ENCODE results near the gene NGRN.
"Not testable (repeated sequence)": the region's sequence is repeated elsewhere in the genome, so short reads cannot be mapped to it uniquely, and the experiment has no call there.

Gene NGRN

GRCh38 chr15:90286678-90287077, 21.2 kb downstream of the NGRN start:
- DNase-seq = no peak

DNA sequence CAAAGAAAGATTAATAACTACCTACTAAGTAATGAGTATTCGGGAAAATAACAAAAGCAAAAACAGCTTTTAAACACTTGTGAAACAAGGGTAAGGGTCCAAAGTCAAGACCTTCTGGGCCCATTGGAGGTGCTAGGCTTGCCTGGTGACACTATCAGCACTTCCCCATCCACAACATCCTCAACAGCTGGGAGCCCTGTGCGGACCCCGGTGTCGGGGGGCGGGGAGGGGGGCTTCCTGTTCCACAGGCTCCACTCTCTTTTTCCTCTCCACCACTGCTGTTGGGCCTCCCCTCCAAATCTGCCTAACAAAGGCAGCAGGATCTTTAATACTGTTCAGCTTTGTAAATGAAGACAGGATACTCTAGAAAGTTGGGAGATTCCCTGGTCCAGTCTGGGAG, 21.6 kb downstream of the NGRN start:
- DNase-seq = no peak

DNA sequence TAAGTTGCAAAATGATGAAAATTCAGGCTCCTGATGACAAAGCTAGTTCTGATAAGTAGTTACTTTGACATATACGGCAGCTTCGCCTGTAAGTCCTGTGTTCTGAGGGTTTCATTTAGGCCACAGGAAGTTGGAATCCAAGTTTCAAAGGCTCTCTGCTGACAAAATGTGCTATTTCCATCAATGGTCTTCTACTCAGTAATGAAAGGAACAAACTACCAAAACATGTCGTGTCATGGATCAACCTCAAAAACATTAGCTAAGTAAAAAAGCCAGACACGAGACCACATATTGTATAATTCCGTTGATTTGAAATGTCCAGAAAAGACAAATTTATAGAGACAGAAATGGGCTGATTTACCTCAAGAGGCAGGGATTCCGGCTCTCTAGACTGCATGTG, 22.5 kb downstream of the NGRN start:
- DNase-seq = no peak

- no peak for DNase-seq
Measured at GRCh38 chr15:90291679-90292356, 26.3 kb downstream of the NGRN start.

DNA sequence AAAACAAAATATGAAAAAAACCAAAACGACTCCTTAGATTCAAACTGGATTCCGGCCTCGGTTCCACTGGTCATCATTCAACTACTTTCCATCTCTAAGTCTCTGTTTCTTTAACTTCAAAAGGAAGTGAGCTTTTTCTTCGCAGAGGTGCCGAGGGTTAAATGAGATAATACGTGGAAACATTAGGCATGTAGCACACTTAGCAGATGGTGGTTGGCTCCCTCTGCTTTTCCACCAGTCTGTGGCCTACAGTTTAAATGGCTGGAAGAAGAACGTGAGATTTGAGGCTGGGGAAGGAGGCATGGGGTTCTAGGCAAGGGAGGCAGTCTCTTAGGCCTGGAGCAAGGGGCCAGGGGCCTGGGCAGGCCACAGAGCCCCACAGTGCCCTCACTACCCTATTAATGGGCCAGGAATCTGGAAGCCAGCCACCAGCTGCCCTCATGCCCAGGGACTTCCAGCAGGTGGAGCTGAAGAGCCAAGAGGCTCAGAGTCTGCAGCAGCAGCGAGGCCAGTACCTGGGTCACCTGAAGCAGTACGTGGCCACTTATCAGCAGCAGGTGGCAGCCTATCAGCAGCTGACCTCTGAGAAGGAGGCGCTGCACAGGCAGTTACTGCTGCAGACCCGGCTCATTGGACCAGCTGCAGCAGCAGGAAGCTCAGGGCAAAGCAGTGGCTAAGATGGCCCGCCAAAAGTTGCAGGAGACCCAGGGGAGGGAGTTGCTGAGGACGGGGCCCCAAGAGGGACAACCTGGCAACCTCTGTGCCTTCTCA, 27.8 kb downstream of the NGRN start:
- peak; percentile 68 for DNase-seq

DNA sequence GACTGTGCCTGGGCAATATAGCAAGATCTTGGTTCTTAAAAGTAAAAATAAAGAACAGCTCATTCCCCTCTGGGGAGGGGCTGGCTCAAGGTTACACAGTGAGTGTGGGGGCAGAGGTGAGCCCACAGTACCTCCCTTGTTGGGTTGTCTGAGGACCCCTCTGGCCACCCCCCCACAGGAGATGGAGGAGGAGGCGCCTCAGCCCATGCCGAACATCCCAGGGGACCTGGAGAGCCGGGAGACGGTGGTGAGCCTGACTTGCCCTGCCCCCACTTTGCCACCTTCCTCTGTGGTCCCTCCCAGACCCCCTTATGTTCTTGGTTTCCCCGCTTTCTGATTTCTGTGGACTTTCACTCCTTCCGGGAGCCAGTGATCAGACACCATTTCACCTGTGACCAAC, 28.7 kb downstream of the NGRN start:
- no peak for DNase-seq

GRCh38 chr15:90294601-90295269, 29.3 kb downstream of the NGRN start:
- DNase-seq = no peak

- DNase-seq = no peak
Measured at GRCh38 chr15:90295270-90295648, 29.8 kb downstream of the NGRN start.

- not testable (repeated sequence) for DNase-seq
Measured at GRCh38 chr15:90296316-90296884, 30.9 kb downstream of the NGRN start.

- DNase-seq = no peak
Measured at GRCh38 chr15:90297021-90297420, 31.5 kb downstream of the NGRN start.

DNA sequence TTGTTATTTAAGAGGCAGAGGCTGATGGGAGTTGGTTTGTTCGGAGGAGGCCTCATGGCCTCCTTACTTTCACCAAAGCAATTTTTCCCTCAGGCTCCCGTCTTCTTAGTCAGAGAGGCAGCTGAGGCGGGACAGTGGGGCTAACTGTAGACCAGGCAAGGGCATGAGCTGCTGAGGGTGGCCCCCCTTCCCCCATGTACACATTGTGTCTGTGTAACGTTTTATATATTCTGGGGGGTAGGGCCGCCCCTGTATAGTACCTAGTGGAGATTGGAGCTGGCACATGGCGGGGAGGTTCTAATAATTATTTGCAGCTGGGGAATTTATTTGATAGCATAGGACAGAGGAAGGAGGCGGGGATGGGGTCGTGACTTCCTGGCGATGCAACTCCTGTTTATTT, 35.1 kb downstream of the NGRN start:
- no peak for DNase-seq

DNA sequence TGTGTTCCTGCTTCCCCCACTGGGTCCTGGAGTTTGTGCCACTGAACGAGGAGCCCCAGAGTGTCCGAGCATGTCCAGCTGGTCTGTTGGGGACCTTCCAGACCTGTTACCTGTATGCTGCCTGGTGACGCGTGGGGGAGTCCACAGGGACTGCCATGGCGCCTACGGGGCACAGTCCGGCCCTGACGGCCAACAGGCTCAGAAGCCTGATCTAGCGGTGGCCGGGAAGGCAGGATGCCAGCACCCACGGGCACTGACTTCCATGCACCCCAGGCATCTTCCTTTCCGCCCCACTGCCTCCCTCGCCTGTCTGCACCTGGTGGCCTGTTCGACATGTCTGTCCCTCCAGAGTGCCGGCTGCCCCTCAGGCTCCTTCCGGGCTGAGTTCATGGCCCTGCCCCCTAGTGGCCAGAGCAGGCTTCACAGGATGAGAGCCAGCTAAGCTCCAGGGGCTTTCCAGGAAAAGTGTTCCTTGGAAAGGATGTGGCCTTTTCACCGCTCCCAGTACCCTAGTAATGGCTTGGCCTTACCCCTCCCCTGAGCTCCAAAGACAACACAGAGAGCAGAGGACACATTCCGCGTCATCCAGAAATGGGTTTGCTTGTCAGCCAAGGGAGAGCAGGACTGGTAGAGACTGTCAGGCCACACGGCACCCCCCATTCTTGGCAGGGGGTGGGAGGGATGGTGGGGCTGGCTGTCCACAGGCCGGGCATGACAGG, 35.7 kb downstream of the NGRN start:
- no peak for DNase-seq

DNA sequence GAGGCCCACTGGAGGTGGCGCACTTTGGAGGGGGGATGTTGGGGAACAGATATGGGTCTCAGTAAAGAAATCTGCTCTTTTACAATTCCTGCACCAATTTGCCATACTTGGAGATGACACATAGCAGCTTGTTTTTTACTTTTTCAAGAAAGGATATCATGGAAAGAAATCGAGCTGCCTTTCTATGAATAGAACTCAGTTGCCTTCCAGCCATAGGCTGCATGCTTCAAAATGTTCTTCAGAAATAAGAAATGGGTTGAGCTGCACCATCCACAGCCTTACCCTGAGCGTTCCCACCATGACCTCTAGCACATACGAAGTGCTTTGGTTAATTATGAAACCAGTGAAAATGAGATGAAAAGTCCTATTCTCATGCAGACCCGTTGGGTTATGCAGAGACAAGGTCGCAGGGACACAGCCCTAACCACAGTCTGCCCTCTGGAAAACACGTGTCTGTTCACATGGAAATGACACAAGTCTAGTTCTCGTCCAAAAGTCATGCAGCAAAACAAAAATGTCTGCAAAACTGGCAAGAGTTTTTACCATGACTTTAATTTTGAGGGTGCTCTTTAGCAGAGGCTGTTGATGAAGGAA, 36.3 kb downstream of the NGRN start:
- DNase-seq = no peak

DNA sequence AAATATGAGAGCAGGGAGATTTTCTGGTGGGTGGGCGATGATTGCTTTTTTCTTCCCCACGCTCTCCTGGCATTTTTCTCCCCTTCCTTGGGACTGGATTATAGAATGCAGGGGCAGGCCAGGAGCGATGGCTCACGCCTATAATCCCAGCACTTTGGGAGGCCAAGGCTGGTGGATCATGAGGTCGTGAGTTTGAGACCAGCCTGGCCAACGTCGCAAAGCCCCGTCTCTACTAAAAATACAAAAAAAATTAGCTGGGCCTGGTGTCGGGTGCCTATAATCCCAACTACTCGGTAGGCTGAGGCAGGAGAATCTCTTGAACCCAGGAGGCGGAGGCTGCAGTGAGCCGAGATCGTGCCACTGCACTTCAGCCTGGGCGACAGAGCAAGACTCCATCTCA, 39.9 kb downstream of the NGRN start:
- not testable (repeated sequence) for DNase-seq

DNA sequence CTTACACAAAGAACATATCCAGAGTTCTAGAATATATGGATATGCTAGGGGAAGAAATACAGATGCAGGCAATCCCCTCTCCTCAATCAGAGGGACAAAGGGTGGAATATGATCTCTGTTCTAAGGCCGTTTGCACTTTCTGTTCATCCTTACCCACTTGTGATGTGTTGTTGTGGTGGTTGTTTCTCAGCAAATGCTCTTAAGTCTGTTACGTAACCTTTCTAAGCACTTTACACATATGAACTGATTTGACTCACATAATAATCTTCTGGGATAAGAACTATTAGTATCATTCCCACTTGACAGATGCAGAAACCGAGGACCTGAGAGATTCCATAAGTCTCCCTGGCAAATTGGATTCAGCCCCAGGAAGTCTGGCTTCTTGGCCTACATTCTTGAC, 40.5 kb downstream of the NGRN start:
- DNase-seq = no peak

DNA sequence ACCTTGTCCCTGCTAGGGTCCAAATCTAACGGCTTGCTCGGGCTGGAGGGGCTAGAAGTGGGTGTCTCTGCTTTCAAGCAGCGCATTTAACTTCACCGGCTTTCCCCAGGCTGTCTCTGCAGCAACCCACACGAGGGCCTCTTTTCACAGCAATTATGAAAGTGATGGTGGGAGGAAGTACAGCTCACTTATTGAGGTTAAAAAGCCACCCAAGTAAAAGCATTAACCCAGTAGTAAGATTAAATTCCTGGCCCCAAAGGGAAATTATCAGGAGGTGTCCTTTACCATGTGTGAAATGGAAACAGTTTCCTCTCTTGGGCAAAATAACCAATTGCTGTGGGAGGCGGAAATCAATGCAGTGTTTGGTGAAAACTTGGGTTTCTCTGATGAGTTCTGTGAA, 41.1 kb downstream of the NGRN start:
- no peak for DNase-seq

DNA sequence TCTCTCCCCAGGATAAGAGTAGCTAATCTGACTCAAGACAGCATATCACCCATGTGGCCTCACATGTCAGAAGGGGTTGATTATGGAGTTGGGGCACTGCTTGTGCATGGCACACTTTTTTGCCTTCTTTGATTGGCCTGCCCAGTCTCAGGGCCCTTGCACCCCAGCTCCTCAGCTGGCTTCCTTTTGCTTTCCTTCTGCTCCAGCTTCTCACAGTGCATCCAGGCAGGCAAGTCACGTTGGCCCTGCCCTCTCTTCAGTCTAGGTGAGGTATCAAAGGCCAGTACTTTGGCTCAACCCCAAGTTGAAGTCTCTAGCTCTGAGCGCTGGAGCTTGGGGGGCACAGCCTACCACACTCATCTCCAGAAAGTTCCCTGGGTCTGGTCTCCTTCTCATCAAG, 42.2 kb downstream of the NGRN start:
- no peak for DNase-seq

GRCh38 chr15:90309020-90309419, 43.5 kb downstream of the NGRN start:
- DNase-seq = no peak

DNA sequence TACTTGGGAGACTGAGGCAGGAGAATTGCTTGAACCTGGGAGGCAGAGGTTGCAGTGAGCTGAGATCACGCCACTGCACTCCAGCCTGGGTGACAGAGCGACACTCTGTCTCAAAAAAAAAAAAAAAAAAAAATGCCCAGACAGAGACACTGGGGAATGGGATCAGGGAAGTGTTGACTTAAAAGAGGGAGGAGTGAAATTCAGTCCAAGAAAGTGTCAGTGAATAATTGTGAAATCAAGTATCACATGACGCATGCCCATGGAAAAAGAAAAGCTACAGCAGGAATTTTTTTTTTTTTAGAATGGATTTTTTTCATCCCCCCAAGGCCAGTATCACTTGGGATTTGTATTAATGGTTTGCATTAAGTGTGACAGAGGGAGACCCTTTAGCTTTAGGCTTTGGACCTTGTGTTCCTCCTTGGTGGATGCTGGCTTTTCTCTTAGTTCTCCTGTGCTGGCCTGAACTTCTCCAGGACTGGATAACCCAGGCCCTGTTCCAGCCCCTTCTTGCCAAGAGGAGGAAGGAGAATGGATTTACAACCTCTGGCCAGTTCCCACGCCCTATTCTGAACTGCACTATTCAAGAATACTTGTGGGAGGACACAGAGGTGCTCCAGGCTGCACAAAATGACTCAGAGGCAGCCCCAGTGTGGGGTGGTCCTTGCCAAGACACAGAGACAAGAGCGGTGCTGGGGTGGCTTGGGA, 50.0 kb downstream of the NGRN start:
- no peak for DNase-seq

- no peak for DNase-seq
Measured at GRCh38 chr15:90316139-90316538, 50.7 kb downstream of the NGRN start.

GRCh38 chr15:90318591-90318990, 53.1 kb downstream of the NGRN start:
- no peak for DNase-seq
